ENCODE results near the gene MEX3D.
"Not testable (repeated sequence)": the region's sequence is repeated elsewhere in the genome, so short reads cannot be mapped to it uniquely, and the experiment has no call there.

The MEX3D gene

DNA sequence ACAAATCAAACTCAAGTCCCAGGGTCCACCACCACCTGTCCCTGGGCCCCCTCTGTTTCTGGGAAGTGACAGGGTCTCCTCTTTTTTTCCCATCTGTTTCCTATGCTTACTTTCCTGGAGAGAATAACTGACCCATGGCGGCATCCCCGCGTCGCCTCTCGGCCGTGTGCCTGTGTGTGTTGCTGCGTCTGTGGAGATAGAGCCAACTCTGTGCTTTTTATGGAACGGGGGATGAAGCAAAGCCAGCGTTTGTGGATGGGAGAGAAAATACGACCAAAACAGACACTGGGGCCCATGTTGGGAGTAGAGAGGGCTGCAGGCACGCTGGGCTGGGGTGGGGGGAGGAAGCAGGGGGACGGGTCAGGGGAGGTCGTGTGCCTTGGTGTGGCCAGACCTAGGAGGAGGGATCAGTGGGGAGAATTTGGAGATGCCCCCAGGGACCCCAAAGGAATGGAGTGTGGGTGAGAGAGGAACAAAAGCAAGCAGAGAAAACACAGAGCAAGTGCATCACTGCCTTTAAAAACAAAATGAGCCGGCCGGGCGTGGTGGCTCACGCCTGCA lies 27.7 kb downstream of the MEX3D start:
- H3K4me3 ChIP-seq (ENCODE audit: low read depth, low read length), result no peak overlapping the region

DNA sequence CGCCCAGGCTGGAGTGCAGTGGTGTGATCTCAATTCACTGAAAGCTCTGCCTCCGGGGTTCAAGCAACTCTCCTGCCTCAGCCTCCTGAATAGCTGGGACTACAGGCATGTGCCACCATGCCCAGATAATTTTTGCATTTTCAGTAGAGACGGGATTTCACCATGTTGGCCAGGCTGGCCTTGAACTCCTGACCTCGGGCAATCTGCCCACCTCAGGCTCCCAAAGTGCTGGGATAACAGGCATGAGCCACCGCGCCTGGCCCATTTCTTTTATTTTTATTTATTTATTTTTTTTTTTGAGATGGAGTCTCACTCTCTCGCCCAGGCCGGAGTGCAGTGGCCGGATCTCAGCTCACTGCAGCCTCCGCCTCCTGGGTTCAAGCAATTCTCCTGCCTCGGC lies 28.4 kb downstream of the MEX3D start:
- not testable (repeated sequence) for H3K4me3 ChIP-seq (ENCODE audit: low read depth, low read length)

GRCh38 chr19:1538978-1539377 lies 29.1 kb downstream of the MEX3D start:
- no peak overlapping the region for H3K4me3 ChIP-seq (ENCODE audit: low read depth, low read length)

DNA sequence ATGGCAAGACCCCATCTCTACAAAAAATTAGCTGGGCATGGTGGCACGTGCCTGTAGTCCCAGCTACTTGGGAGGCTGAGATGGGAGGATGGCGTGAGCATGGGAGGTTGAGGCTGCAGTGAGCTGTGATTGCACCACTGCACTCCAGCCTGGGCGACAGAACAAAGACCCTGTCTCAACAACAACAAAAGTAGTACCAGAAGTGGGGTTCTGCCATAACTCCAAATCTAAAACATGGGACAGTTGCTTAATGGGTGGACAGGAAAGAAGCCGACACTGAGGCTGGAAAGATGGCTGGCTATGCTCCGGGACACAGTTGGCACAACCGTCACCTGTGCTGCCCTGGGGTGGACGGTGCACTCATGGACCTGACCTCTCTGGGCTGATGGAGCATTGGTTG lies 32.4 kb downstream of the MEX3D start:
- not testable (repeated sequence) for H3K4me3 ChIP-seq (ENCODE audit: low read depth, low read length)

DNA sequence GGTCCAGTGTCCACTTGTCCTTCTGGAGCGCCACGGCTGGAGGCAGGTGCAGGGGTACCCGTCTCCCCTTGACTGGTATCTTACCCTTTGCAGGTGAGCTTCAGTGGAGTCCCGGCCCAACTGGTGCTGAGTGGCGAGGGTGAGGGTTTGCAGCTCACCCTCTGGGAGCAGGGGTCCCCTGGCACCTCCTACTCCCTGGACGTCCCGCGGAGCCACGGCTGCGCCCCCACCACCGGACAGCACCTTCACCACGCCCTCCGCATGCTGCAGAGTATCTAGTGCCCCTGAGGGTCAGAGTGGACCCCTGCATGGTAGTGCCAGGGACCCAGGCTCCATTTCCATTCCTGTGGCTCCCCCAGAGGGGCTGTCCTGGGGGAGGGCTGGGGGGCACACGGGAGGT lies 33.2 kb downstream of the MEX3D start:
- H3K4me3 ChIP-seq (ENCODE audit: low read depth, low read length), result no peak overlapping the region

GRCh38 chr19:1533510-1534150 lies 34.5 kb downstream of the MEX3D start:
- H3K4me3 ChIP-seq (ENCODE audit: low read depth, low read length), result no peak overlapping the region

DNA sequence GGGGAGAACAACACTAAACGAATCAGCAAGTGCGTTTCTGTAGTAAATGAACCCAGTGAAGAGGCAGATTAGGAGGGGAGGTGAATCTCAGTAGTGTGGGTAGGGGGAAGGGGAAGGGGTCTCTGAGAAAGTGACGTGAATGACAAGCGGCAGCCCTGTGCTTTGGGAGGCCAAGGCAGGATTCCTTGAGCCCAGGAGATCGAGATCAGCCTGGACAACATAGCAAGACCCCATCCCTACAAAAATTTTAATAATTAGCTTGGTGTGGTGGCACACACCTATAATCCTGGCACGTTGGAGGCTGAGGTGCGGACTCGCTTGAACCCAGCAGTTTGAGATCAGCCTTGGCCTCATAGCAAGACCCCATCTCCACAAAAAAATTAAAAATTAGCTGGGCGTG lies 36.1 kb downstream of the MEX3D start:
- H3K4me3 ChIP-seq (ENCODE audit: low read depth, low read length), result no peak overlapping the region

GRCh38 chr19:1531587-1531986 lies 36.5 kb downstream of the MEX3D start:
- H3K4me3 ChIP-seq (ENCODE audit: low read depth, low read length), result no peak overlapping the region

- H3K4me3 ChIP-seq (ENCODE audit: low read depth, low read length), result not testable (repeated sequence)
Measured at GRCh38 chr19:1530856-1531255, 37.3 kb downstream of the MEX3D start.

- H3K4me3 ChIP-seq (ENCODE audit: low read depth, low read length), result no peak overlapping the region
Measured at GRCh38 chr19:1529430-1529816, 38.7 kb downstream of the MEX3D start.

DNA sequence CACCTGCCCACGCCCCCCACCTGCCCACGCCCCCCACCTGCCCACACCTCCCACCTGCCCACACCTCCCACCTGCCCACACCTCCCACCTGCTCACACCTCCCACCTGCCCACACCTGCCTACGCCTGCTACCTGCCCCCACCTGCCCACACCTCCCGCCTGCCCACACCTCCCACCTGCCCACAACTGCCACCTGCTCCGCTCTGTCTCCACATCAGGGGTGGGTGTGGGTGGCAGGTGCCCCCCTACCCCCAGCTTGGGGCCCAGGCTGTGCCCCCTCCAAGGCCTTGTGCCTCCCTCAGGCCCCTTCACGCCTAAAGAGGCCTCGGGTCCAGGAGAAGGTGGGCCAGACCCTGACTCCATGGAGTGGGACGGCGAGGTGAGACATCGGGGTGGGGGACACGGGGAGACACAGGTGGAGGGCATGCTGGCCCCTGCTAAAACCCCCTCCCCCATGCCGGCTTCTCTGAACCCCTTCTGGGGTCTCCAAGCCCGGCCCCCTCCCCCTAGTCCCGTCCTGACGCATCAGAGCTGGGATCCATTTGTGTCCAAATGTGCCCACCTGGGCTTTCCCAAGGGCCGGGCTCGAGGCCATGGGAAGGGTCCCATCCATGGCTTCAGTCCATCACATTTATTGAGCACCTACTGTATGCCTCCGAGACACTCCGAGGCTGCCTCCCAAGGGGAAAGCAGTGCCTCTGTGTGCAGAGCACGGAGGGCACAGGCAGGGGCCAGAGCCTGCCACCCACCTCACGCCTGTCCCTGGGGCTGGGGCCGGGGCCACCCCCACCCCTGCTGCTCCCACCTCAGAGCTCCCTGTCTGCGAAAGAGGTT lies 39.3 kb downstream of the MEX3D start:
- no peak overlapping the region for H3K4me3 ChIP-seq (ENCODE audit: low read depth, low read length)

- H3K4me3 ChIP-seq (ENCODE audit: low read depth, low read length), result no peak overlapping the region
Measured at GRCh38 chr19:1527650-1528309, 40.3 kb downstream of the MEX3D start.

GRCh38 chr19:1526979-1527649 lies 41.0 kb downstream of the MEX3D start:
- no peak overlapping the region for H3K4me3 ChIP-seq (ENCODE audit: low read depth, low read length)

GRCh38 chr19:1526066-1526778 lies 41.9 kb downstream of the MEX3D start:
- H3K4me3 ChIP-seq (ENCODE audit: low read depth, low read length), result no peak overlapping the region

DNA sequence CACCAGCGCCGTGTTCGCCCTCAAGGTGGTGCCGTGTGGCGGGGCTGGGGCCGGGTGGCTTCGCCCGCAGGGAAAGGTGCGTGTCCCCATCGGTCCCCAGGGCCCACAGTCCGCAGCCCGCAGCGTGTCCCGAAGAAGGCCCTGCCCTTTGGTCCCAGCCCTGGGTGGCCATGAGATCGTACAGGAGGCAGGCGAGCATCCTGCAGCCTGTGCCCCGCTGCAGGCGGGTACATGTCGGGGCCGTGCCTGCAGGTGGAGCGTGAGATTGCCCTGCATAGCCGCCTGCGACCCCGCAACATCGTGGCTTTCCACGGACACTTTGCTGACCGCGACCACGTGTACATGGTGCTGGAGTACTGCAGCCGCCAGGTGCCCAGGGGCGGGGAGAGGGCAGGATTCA lies 42.8 kb downstream of the MEX3D start:
- H3K4me3 ChIP-seq (ENCODE audit: low read depth, low read length), result no peak overlapping the region

DNA sequence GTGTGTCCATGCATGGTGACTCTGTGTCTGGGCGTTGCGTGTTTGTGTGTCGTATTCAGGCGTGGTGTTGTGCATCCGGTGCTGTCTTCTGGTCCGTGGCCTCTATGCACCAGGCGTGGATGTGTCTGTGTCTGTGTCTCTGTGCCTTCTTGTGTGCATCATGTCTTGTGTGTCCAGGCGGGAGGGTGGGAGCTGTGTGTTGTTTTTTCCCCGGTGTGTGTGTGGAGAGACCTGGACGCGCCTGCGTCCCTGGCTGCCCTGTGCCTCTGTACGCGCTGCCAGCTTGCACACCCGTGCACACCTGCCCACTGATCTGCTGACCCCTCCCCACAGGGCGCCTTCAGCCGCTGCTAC lies 43.2 kb downstream of the MEX3D start:
- H3K4me3 ChIP-seq (ENCODE audit: low read depth, low read length), result no peak overlapping the region

GRCh38 chr19:1524287-1524971 lies 43.7 kb downstream of the MEX3D start:
- peak overlapping the region; percentile 22 for H3K4me3 ChIP-seq (ENCODE audit: low read depth, low read length)

GRCh38 chr19:1523412-1524286 lies 44.5 kb downstream of the MEX3D start, which contains the start of gene PLK5:
Gene PLK5 (plus strand): TSS chr19:1524077. CDS start chr19:1526997, 2,920 bp downstream.
- peak within 1 kb of the TSS; percentile 22 for H3K4me3 ChIP-seq (ENCODE audit: low read depth, low read length)

DNA sequence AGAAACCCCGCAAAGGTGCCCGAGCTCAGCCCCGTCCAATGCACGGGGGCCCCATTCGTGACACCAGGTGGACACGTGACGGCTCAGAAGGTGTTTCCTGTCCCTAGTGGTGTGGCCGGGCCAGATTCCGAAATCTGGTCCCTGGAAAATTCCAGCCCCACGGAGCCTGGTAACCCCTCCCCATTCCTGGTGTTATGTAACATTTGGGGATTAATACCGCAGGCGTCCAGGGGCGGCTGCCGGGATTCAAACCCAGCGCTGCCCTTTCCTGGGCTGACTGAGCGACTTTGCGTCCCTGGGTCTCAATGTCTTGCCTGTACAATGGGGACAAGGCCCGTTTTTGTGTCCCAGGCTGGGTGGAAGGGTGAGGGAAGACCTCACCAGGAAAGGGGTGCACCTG lies 45.3 kb downstream of the MEX3D start:
- no peak overlapping the region for H3K4me3 ChIP-seq (ENCODE audit: low read depth, low read length)

Measured in iPS-11a (cell line).